ENCODE results near the gene FPR2.

DNA sequence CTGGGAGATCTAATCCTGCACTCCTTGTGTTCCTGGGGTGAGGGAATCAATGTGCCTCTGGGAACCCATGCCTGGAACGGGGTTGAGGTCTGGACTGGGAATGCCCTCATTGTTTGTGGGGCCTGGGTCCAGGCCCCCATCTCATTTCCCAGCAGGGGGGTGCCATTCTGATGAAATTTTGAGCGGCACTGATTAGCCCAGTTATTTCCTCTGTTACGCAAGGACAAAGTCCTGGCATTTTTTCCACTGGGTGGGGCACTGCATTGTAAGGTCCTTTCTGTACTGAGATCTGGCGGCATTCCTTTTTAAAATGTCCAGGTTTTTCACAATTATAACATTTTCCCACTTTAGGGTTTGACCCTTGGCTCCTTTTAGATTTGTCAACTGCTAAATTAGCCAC, 48.8 kb downstream of the FPR2 start:
- TF ChIP-seq, protein P1, sequence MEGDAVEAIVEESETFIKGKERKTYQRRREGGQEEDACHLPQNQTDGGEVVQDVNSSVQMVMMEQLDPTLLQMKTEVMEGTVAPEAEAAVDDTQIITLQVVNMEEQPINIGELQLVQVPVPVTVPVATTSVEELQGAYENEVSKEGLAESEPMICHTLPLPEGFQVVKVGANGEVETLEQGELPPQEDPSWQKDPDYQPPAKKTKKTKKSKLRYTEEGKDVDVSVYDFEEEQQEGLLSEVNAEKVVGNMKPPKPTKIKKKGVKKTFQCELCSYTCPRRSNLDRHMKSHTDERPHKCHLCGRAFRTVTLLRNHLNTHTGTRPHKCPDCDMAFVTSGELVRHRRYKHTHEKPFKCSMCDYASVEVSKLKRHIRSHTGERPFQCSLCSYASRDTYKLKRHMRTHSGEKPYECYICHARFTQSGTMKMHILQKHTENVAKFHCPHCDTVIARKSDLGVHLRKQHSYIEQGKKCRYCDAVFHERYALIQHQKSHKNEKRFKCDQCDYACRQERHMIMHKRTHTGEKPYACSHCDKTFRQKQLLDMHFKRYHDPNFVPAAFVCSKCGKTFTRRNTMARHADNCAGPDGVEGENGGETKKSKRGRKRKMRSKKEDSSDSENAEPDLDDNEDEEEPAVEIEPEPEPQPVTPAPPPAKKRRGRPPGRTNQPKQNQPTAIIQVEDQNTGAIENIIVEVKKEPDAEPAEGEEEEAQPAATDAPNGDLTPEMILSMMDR (CRISPR knock-in tag; IDR thresholded peaks at IDR 0.05) = no peak
- TF ChIP-seq, protein P2, sequence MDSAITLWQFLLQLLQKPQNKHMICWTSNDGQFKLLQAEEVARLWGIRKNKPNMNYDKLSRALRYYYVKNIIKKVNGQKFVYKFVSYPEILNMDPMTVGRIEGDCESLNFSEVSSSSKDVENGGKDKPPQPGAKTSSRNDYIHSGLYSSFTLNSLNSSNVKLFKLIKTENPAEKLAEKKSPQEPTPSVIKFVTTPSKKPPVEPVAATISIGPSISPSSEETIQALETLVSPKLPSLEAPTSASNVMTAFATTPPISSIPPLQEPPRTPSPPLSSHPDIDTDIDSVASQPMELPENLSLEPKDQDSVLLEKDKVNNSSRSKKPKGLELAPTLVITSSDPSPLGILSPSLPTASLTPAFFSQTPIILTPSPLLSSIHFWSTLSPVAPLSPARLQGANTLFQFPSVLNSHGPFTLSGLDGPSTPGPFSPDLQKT (CRISPR knock-in tag; IDR thresholded peaks at IDR 0.05; ENCODE audit: borderline replicate concordance) = no peak
- TF ChIP-seq, protein P3, sequence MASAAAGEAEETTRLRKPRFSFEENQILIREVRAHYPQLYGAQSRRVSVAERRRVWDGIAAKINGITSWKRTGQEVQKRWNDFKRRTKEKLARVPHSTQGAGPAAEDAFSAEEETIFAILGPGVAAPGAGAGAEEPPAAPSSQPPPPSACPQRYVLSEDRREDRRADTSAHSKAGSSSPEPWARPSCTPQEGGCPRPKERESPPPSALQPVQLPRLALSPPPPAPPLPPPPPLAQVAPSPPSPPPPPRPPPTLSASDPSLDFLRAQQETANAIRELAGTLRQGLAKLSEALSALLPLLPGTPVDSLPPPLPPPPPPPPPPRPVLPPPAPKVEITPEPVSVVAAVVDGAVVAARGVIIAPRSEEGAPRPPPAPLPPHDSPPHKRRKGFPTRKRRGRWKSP (CRISPR knock-in tag; IDR thresholded peaks at IDR 0.05) = no peak
- TF ChIP-seq ZNF788 (CRISPR knock-in tag; IDR thresholded peaks at IDR 0.05; ENCODE audit: borderline replicate concordance) (no peak), ZFP62 (CRISPR knock-in tag; IDR thresholded peaks at IDR 0.05) (no peak), NFATC3 (CRISPR knock-in tag; IDR thresholded peaks at IDR 0.05) (no peak), GABPB1 (CRISPR knock-in tag; IDR thresholded peaks at IDR 0.05) (no peak), ZBTB21 (CRISPR knock-in tag; IDR thresholded peaks at IDR 0.05) (no peak)
- TF ChIP-seq, protein P4, sequence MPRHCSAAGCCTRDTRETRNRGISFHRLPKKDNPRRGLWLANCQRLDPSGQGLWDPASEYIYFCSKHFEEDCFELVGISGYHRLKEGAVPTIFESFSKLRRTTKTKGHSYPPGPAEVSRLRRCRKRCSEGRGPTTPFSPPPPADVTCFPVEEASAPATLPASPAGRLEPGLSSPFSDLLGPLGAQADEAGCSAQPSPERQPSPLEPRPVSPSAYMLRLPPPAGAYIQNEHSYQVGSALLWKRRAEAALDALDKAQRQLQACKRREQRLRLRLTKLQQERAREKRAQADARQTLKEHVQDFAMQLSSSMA (CRISPR knock-in tag; IDR thresholded peaks at IDR 0.05) = no peak
- TF ChIP-seq, protein P5, sequence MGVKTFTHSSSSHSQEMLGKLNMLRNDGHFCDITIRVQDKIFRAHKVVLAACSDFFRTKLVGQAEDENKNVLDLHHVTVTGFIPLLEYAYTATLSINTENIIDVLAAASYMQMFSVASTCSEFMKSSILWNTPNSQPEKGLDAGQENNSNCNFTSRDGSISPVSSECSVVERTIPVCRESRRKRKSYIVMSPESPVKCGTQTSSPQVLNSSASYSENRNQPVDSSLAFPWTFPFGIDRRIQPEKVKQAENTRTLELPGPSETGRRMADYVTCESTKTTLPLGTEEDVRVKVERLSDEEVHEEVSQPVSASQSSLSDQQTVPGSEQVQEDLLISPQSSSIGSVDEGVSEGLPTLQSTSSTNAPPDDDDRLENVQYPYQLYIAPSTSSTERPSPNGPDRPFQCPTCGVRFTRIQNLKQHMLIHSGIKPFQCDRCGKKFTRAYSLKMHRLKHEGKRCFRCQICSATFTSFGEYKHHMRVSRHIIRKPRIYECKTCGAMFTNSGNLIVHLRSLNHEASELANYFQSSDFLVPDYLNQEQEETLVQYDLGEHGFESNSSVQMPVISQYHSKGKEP (CRISPR knock-in tag; IDR thresholded peaks at IDR 0.05) = no peak

Data from HepG2 (cell line).